ENCODE measurements around the gene UBE2I.
"Not testable (repeated sequence)": the region's sequence is repeated elsewhere in the genome, so short reads cannot be mapped to it uniquely, and the experiment has no call there.

Gene UBE2I

GRCh38 chr16:1308977-1309885 is at the start of gene UBE2I:
Gene UBE2I, plus strand, starts transcription at chr16:1309636. Its CDS starts 4,395 bp downstream, at chr16:1314031.
- peak; percentile 81 for DNase-seq

GRCh38 chr16:1259760-1260068 is 49.7 kb upstream of the UBE2I start:
- no peak for DNase-seq

- DNase-seq = no peak
Observed at GRCh38 chr16:1260101-1260680, 49.2 kb upstream of the UBE2I start.

GRCh38 chr16:1261131-1261892 is 48.1 kb upstream of the UBE2I start:
- DNase-seq = peak; percentile 3

DNA sequence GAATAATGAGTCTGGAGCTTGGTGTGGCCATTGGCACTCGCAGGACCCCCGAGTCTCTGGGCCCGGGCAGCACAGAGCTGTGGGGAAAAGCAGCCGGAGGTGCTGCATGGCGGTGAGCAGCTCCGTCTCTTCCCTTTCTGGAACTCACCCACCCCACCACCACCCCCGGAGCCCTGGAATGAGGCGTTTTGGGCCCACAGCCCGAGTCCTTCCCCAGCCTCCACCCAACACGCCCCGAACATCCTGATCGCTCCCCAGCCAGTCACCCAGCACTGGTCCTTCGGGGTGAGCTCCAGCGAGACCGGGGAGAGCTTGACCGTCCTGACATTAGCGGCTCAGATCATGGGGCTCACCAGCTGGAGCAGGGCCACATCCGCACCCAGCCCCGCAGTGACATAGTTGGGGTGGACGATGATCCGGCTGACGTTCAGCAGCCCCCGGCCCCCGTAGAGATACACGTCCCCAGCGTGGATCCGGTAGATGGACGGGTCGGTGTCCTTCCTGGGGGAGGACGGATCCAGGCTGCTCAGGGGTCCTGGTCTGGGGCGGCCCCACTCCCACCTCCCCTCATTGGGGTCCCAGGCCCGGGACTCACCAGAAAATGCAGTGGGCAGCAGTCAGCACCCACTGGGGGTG is 47.1 kb upstream of the UBE2I start:
- DNase-seq = no peak

GRCh38 chr16:1262846-1263221 is 46.6 kb upstream of the UBE2I start:
- no peak for DNase-seq

- DNase-seq = no peak
Observed at GRCh38 chr16:1263591-1264344, 45.7 kb upstream of the UBE2I start.

GRCh38 chr16:1264345-1265089 is 44.9 kb upstream of the UBE2I start:
- DNase-seq = no peak

DNA sequence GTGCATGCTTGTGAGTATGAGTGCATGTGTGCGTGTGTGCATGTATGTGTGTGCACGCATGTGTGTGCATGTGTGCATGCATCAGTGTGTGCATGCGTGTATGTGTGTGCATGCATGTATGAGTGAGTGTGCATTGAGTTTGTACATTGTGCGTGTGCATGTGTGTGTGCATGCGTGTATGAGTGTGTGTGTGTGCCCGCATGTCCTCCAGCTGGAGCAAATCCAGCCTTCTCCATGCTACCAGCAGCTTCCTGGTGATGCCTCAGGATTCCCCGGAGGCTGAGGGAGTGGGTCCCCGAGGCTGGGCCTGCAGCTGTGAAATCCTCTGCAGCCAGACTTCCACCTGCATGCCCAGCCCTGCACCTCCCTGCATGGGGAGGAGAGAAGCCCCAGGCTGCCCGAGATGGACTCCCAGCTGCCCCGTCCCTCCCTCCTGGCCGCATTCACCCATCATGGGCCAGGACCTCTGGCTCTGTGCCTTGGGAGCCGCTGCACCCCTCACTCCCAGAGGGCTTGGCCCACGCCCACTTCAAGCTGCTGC is 44.3 kb upstream of the UBE2I start:
- DNase-seq = no peak

- no peak for DNase-seq
Observed at GRCh38 chr16:1265826-1266225, 43.6 kb upstream of the UBE2I start.

GRCh38 chr16:1269418-1269817 is 40.0 kb upstream of the UBE2I start:
- DNase-seq = not testable (repeated sequence)

DNA sequence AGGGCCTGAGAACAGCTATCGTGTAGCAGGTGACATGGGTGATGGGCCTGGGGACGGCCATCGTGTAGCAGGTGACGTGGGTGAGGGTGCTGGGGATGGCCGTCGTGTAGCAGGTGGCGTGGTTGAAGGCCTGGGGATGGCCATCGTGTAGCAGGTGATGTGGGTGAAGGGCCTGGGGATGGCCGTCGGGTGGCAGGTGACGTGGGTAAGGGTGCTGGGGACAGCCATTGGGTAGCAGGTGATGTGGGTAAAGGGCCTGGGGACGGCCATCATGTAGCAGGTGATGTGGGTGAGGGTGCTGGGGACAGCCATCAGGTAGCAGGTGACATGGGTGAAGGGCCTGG is 38.1 kb upstream of the UBE2I start:
- DNase-seq = no peak

GRCh38 chr16:1271724-1272413 is 37.6 kb upstream of the UBE2I start:
- peak; percentile 56 for DNase-seq

DNA sequence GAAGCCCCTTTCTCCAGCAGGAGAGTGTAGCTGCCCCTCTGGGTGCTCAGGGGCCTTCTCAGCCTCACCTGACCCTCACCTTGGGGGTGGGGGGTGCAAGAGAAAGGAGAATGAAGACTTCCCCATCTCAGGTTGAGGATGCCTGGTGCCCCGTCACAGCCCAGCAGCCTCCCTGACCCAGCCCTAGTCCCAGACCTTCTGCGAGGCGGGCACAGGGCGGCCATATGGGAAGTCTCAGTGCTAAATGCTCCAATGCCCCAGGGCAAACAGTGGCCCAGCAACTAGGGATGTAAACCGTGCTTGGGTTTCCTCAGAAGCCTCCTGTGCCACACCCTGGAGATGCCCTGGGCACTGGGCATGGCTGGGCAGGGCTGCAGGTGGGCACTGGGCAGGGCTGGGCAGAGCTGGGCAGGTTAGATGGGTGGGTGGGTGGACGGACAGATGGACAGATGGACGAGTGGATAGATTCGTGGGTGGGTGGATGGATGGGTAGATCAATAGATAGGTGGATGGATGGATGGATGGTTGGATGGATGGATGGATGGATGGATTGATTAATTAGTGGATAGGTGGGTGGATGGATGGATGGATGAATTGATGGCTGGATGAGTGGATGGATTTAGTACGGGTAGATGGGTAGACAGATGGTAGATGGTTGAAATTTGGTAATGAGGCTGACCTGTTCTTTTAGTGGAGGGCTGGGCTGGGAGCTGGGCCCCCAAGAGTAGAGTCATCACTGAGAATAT is 36.8 kb upstream of the UBE2I start:
- DNase-seq = no peak

GRCh38 chr16:1273816-1274215 is 35.6 kb upstream of the UBE2I start:
- DNase-seq = no peak

DNA sequence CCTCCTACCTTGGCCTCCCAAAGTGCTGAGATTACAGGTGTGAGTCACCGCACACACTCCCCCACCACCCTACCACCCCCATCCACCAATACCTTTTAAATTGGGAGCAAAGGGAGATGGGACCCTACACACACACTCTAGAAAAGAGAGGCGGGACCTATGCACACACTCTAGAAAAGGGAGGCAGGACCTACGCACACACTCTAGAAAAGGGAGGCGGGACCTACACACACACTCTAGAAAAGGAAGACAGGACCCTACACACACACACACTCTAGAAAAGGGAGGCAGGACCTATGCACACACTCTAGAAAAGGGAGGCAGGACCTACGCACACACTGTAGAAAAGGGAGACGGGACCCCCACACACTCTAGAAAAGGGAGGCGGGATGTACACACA is 34.7 kb upstream of the UBE2I start:
- DNase-seq = no peak

- no peak for DNase-seq
Observed at GRCh38 chr16:1275791-1276579, 33.5 kb upstream of the UBE2I start.

- DNase-seq = no peak
Observed at GRCh38 chr16:1276580-1276878, 32.9 kb upstream of the UBE2I start.

GRCh38 chr16:1277151-1277598 is 32.3 kb upstream of the UBE2I start:
- DNase-seq = no peak
